ENCODE data around the gene ELK3.
A peak's percentile ranks its signal among the peaks of the same experiment; 100 is the strongest.
"Not testable (repeated sequence)": the region's sequence is repeated elsewhere in the genome, so short reads cannot be mapped to it uniquely, and the experiment has no call there.

ELK3 gene

GRCh38 chr12:96314723-96315122 lies 120.5 kb downstream of the ELK3 start:
- Histone ChIP-seq H3K36me3 (replicated peaks) (peaks cover 4% of the 10 kb centered on the region; the same call in 1 of the 2 replicates), H3K4me1 (0 out of 2 replicates have a peak, but pooled peaks cover 4% of the 10 kb centered on the region), H3K27me3 (ENCODE audit: low read depth) (no peaks in the 10 kb centered on the region), H3K9me3 (no peaks in the 10 kb centered on the region), H3K4me3 (no peak overlapping the region)
- DNase-seq (ENCODE audit: low spot score in 2 of 2), result no peak
- in situ Hi-C loops (cut with MboI; ENCODE audit: low sequenced_read_pairs), result no loop called here

- H3K27me3 ChIP-seq (ENCODE audit: low read depth); H3K36me3 ChIP-seq (replicated peaks); H3K4me1 ChIP-seq; H3K9me3 ChIP-seq; in situ Hi-C loops (cut with MboI; ENCODE audit: low sequenced_read_pairs): not testable (repeated sequence)
- DNase-seq (ENCODE audit: low spot score in 2 of 2), result peak in 1 of 2 experiments; percentile 23
- H3K4me3 ChIP-seq, result peak overlapping the region; percentile 62
Observed at GRCh38 chr12:96315741-96316481, 121.7 kb downstream of the ELK3 start.

GRCh38 chr12:96317801-96318200 lies 123.6 kb downstream of the ELK3 start:
- in situ Hi-C loops (cut with MboI; ENCODE audit: low sequenced_read_pairs), result not testable (repeated sequence)

More at GRCh38 chr12:96317801-96318200, 123.6 kb downstream of the ELK3 start:
- H3K4me1 ChIP-seq; H3K4me3 ChIP-seq; H3K36me3 ChIP-seq (replicated peaks); H3K9me3 ChIP-seq; DNase-seq (ENCODE audit: low spot score in 2 of 2); H3K27me3 ChIP-seq (ENCODE audit: low read depth): not testable (repeated sequence)
